ENCODE measurements around the gene CHAF1B. TPM values are rescaled to one million over a fixed set of nuclear protein-coding genes. Genes with fewer than 3 reads are reported as not detected.

Gene CHAF1B
- total and polyA plus RNA-seq, 10 of the 15 experiments (the other 5 are each of a cell fraction or from before 2014, with no cell fraction given) = 5.9 to 31.5 (median 17.3) TPM

- no peak overlapping the region for H3K4me2 ChIP-seq (ENCODE audit: control insufficient read depth, insufficient read depth)
- H3K27ac ChIP-seq (ENCODE audit: control insufficient read depth, insufficient read depth) = no peak overlapping the region
- RAD21 ChIA-PET (ENCODE audit: unreplicated experiment) = interaction anchor here (1.5 kb wide), 1 partner anchor 85 kb away, joined by 3 read pairs; no protein-coding TSS in a partner anchor
- DNase-seq (ENCODE audit: low read depth, low spot score) (no peak), ATAC-seq (no peak), FAIRE-seq (no peak)
- H3K27me3 ChIP-seq (replicated peaks in 1 of 2; ENCODE audit: control insufficient read depth in 2 of 2, insufficient read depth in 2 of 2, low read length in 1 of 2) = no peaks in the 10 kb centered on the region
- BruUV-seq (replicated peaks) = no TSS peak
- H3K36me3 ChIP-seq (ENCODE audit: control insufficient read depth in 2 of 2, insufficient read depth in 2 of 2, low read length in 1 of 2) = peaks cover 2 to 11% of the 10 kb centered on the region in 2 experiments; a peak in 3 of 4 replicates
- no peak for TF ChIP-seq USF2 (IDR thresholded peaks at IDR 0.05; ENCODE audit: borderline replicate concordance, low read depth, low read length)
- no peak for TF ChIP-seq NR2C1 (IDR thresholded peaks at IDR 0.05)
- TF ChIP-seq NFYA (IDR thresholded peaks at IDR 0.05; ENCODE audit: borderline replicate concordance, low read depth, low read length) = no peak
- no peak for TF ChIP-seq SIX5 (IDR thresholded peaks at IDR 0.05; ENCODE audit: low read depth, low read length, severe bottlenecking)
- TF ChIP-seq SREBF2 (IDR thresholded peaks at IDR 0.05; ENCODE audit: low read length) = no peak
- TF ChIP-seq KLF5 (IDR thresholded peaks at IDR 0.05; ENCODE audit: partially characterized antibody) = no peak
- no peak for TF ChIP-seq RB1 (IDR thresholded peaks at IDR 0.05; ENCODE audit: borderline replicate concordance)
- no peak for TF ChIP-seq HDGF (IDR thresholded peaks at IDR 0.05)
- TF ChIP-seq ZBTB33 (IDR thresholded peaks at IDR 0.05) = no peak
- no peak for TF ChIP-seq TCF12 (IDR thresholded peaks at IDR 0.05; ENCODE audit: low read depth, low read length)
- WGBS (ENCODE audit: insufficient coverage, insufficient replicate concordance, low lambda C conversion rate, missing lambda C conversion rate) = 91% methylated on average over 17 of the region's 18 CpGs
- H3K9me3 ChIP-seq (replicated peaks; ENCODE audit: control insufficient read depth, insufficient read depth, low read length) = no peaks in the 10 kb centered on the region
- H4K20me1 ChIP-seq (ENCODE audit: control insufficient read depth, insufficient read depth) = no peaks in the 10 kb centered on the region
- in situ Hi-C loops (cut with MboI) (loop anchor here (5.0 kb wide), 1 partner anchor 507 kb away; no protein-coding TSS in a partner anchor), intact Hi-C loops (cut with micrococcal nuclease; ENCODE audit: unreplicated experiment) (loop anchor here (1.0 to 10.0 kb wide), 7 partner anchors 52 to 507 kb away; no protein-coding TSS in a partner anchor)
- no peak overlapping the region for H3K9ac ChIP-seq (ENCODE audit: control insufficient read depth, insufficient read depth, low read length)
- no peaks in the 10 kb centered on the region for H3K79me2 ChIP-seq (ENCODE audit: control insufficient read depth, insufficient read depth, low read length)
- H3K4me1 ChIP-seq (ENCODE audit: control insufficient read depth, insufficient read depth, low read length) = no peaks in the 10 kb centered on the region
- H3K4me3 ChIP-seq = no peak overlapping the region
- CTCF ChIA-PET = interaction anchor here (0.6 to 2.1 kb wide), 6 partner anchors 91 to 507 kb away, joined by 3 to 9 read pairs (median 4); no protein-coding TSS in a partner anchor
- POLR2A ChIA-PET = no interaction called here
- H2AFZ ChIP-seq (ENCODE audit: control insufficient read depth, low read depth, low read length) = no peak overlapping the region
- SMC1A ChIA-PET (ENCODE audit: uncharacterized antibody, unreplicated experiment) = interaction anchor here (1.3 kb wide), 1 partner anchor 85 kb away, joined by 7 read pairs; no protein-coding TSS in a partner anchor
Measured at GRCh38 chr21:36420571-36421339, 35.6 kb downstream of the CHAF1B start.

All from GM12878 (cell line).